Tibial nerve (tissue), 4 donors: Measurements from ENCODE around the gene UMAD1.

Experiments
- EP300 ChIP-seq, 2 donors: sonication (generic); formaldehyde crosslinking; IDR thresholded peaks; one replicate each; pipeline ENCODE4 v1.6.1; 2017; ENCODE audit warnings: antibody characterized with exemption in 2 of 2, mild to moderate bottlenecking in 1 of 2
- POLR2A ChIP-seq, 2 donors: fragments of 450-650 bp; IDR thresholded peaks; one replicate each; pipeline ENCODE4 v1.6.1; 2017; ENCODE audit warnings: antibody characterized with exemption in 2 of 2, mild to moderate bottlenecking in 2 of 2, moderate library complexity in 2 of 2
- TF ChIP-seq, protein P1 (sequence below), 5 experiments: fragments of 200-600 bp in 3 of 5; fragments of 450-650 bp in 2 of 5; sonication (generic) in 3 of 5; IDR thresholded peaks; one replicate each; pipeline ENCODE4 v1.5.1; 2016 to 2019; ENCODE audit warnings: antibody characterized with exemption in 5 of 5, mild to moderate bottlenecking in 3 of 5, moderate library complexity in 2 of 5

DNA sequence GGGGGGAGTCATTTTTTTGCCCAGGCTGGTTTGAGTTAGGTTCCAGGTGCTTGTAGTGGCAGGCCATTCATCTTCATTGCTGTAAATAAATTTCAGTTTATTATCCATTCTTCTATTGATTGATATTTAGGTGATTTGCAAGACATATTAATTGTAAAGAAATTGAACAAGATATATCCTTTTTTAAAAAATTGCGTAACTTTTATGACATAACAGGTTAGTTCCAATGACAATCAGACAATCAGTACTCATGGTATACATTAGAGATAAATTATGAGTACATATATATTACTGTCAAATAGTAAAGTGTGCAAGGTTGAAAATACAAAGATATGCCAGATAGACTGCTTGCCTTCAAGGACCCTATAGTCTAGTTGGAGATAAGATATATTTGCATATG, 235.9 kb downstream of the UMAD1 start:
- TF ChIP-seq EP300 (IDR thresholded peaks at IDR 0.05), result no peak
- TF ChIP-seq, protein P1, sequence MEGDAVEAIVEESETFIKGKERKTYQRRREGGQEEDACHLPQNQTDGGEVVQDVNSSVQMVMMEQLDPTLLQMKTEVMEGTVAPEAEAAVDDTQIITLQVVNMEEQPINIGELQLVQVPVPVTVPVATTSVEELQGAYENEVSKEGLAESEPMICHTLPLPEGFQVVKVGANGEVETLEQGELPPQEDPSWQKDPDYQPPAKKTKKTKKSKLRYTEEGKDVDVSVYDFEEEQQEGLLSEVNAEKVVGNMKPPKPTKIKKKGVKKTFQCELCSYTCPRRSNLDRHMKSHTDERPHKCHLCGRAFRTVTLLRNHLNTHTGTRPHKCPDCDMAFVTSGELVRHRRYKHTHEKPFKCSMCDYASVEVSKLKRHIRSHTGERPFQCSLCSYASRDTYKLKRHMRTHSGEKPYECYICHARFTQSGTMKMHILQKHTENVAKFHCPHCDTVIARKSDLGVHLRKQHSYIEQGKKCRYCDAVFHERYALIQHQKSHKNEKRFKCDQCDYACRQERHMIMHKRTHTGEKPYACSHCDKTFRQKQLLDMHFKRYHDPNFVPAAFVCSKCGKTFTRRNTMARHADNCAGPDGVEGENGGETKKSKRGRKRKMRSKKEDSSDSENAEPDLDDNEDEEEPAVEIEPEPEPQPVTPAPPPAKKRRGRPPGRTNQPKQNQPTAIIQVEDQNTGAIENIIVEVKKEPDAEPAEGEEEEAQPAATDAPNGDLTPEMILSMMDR (IDR thresholded peaks at IDR 0.05), result no peak
- no peak for TF ChIP-seq POLR2A (IDR thresholded peaks at IDR 0.05)
